Activated T-cell treated with anti-CD3 and anti-CD28 coated beads, Interleukin-2, amount 50 U/mL, for 4 hours (primary cell): ENCODE measurements around the gene DLEC1. TPM values are rescaled to one million over a fixed set of nuclear protein-coding genes. Genes with fewer than 3 reads are reported as not detected.

Experiments used
- ATAC-seq, 2 donors: fragments of 200-7000 bp; cut with Tn5 transposase; one replicate each; pipeline ENCODE4 v1.10.0; 2021
- DNase-seq: peaks from one replicate; pipeline ENCODE4 v3.0.0-alpha.2; 2020
- H3K27me3 Mint-ChIP-seq: one replicate; pipeline ENCODE4 v1.8.0; 2021; ENCODE audit warnings: low read depth, mixed read lengths
- H3K36me3 Mint-ChIP-seq: one replicate; pipeline ENCODE4 v1.8.0; 2022; ENCODE audit warnings: mixed read lengths; ENCODE audit not compliant: insufficient read depth
- H3K4me1 Mint-ChIP-seq: one replicate; pipeline ENCODE4 v1.8.0; 2021; ENCODE audit warnings: low read depth, mixed read lengths
- H3K4me3 Mint-ChIP-seq: one replicate; pipeline ENCODE4 v1.8.0; 2021; ENCODE audit warnings: mild to moderate bottlenecking, moderate library complexity, mixed read lengths
- H3K9me3 Mint-ChIP-seq: one replicate; pipeline ENCODE4 v1.8.0; 2021; ENCODE audit warnings: mixed read lengths
- total RNA-seq, 3 donors: library from RNA; stranded (reverse); gene quantifications; one replicate each; pipeline ENCODE4 v1.2.1, GENCODE V29; 2021

Gene DLEC1
- total RNA-seq, 3 donors from 2014 or later = 0.05 to 0.16 (median 0.08) TPM

GRCh38 chr3:38117748-38118420 lies 78.9 kb downstream of the DLEC1 start:
- ATAC-seq (peak; percentile 79 to 85), DNase-seq (peak; percentile 56)
- Mint-ChIP-seq H3K4me3 (no peak overlapping the region), H3K36me3 (peaks cover 14% of the 10 kb centered on the region), H3K4me1 (peaks cover 4% of the 10 kb centered on the region), H3K27me3 (no peaks in the 10 kb centered on the region), H3K9me3 (no peaks in the 10 kb centered on the region)

GRCh38 chr3:38118421-38119247 lies 79.6 kb downstream of the DLEC1 start:
- Mint-ChIP-seq H3K27me3 (no peaks in the 10 kb centered on the region), H3K4me3 (no peak overlapping the region), H3K9me3 (no peaks in the 10 kb centered on the region), H3K36me3 (peaks cover 18% of the 10 kb centered on the region), H3K4me1 (peaks cover 4% of the 10 kb centered on the region)
- ATAC-seq = no peak
- DNase-seq = no peak

- DNase-seq = no peak
- Mint-ChIP-seq H3K36me3 (peaks cover 18% of the 10 kb centered on the region), H3K27me3 (no peaks in the 10 kb centered on the region), H3K4me1 (peaks cover 4% of the 10 kb centered on the region), H3K9me3 (no peaks in the 10 kb centered on the region), H3K4me3 (no peak overlapping the region)
- no peak for ATAC-seq
Measured at GRCh38 chr3:38119248-38119544, 80.2 kb downstream of the DLEC1 start.

- peaks cover 4% of the 10 kb centered on the region for H3K4me1 Mint-ChIP-seq
- no peak overlapping the region for H3K4me3 Mint-ChIP-seq
- ATAC-seq (no peak), DNase-seq (no peak)
- H3K36me3 Mint-ChIP-seq = peaks cover 24% of the 10 kb centered on the region
- no peaks in the 10 kb centered on the region for H3K27me3 Mint-ChIP-seq
- H3K9me3 Mint-ChIP-seq = no peaks in the 10 kb centered on the region
Measured at GRCh38 chr3:38119821-38120692, 81.0 kb downstream of the DLEC1 start.

DNA sequence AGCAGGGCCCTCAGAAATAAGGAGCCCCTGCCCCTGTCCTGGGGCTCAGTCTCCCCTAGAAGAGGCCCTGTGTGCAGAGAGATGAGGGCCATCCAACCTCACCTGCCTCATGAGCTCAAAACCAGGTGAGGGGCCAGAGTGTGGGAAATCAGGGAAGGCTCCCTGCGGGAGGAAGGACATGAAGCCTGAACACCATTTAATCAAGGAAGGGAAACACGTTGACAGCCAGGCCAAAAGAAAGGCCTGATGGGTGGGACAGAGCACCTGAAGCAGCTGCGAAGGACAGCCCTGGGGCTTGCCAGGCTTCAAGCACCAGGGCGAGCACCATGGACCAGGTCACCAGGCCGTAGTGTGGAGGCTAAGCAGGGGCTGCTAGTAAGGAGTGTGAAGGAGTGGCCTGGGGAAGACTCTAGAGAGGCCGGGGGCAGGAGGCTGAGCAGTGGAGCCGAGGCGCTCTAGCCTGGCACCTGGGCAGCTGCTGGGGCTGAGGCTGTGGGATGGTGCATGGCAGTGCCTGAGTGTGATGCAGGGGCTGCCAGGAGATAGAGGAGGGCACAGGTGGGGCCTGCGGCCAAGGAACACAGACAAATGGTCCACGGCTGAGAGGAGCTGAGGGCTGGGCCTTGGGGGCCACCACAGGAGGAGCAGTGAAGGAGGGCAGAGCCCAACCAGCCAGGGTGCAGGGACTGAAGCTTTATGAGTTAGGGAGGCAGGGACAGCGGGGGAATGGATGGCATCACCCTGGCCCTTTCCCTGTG lies 81.9 kb downstream of the DLEC1 start:
- no peak for ATAC-seq
- peaks cover 4% of the 10 kb centered on the region for H3K4me1 Mint-ChIP-seq
- no peaks in the 10 kb centered on the region for H3K9me3 Mint-ChIP-seq
- H3K36me3 Mint-ChIP-seq = peaks cover 31% of the 10 kb centered on the region
- DNase-seq = no peak
- no peak overlapping the region for H3K4me3 Mint-ChIP-seq
- H3K27me3 Mint-ChIP-seq = no peaks in the 10 kb centered on the region

GRCh38 chr3:38121451-38121831 lies 82.4 kb downstream of the DLEC1 start:
- Mint-ChIP-seq H3K9me3 (no peaks in the 10 kb centered on the region), H3K4me1 (peaks cover 4% of the 10 kb centered on the region), H3K36me3 (peaks cover 31% of the 10 kb centered on the region), H3K4me3 (no peak overlapping the region), H3K27me3 (no peaks in the 10 kb centered on the region)
- ATAC-seq (no peak), DNase-seq (no peak)

- Mint-ChIP-seq H3K27me3 (no peaks in the 10 kb centered on the region), H3K36me3 (peaks cover 31% of the 10 kb centered on the region), H3K4me1 (peaks cover 4% of the 10 kb centered on the region), H3K9me3 (no peaks in the 10 kb centered on the region), H3K4me3 (no peak overlapping the region)
- no peak for DNase-seq
- no peak for ATAC-seq
Measured at GRCh38 chr3:38121832-38122461, 82.9 kb downstream of the DLEC1 start.

GRCh38 chr3:38122712-38123290 lies 83.8 kb downstream of the DLEC1 start:
- H3K4me3 Mint-ChIP-seq = no peak overlapping the region
- DNase-seq (no peak), ATAC-seq (no peak)
- H3K4me1 Mint-ChIP-seq = peaks cover 4% of the 10 kb centered on the region
- peaks cover 33% of the 10 kb centered on the region for H3K36me3 Mint-ChIP-seq
- no peaks in the 10 kb centered on the region for H3K9me3 Mint-ChIP-seq
- no peaks in the 10 kb centered on the region for H3K27me3 Mint-ChIP-seq

GRCh38 chr3:38124324-38125122 lies 85.5 kb downstream of the DLEC1 start:
- ATAC-seq = no peak
- peaks cover 35% of the 10 kb centered on the region for H3K36me3 Mint-ChIP-seq

DNA sequence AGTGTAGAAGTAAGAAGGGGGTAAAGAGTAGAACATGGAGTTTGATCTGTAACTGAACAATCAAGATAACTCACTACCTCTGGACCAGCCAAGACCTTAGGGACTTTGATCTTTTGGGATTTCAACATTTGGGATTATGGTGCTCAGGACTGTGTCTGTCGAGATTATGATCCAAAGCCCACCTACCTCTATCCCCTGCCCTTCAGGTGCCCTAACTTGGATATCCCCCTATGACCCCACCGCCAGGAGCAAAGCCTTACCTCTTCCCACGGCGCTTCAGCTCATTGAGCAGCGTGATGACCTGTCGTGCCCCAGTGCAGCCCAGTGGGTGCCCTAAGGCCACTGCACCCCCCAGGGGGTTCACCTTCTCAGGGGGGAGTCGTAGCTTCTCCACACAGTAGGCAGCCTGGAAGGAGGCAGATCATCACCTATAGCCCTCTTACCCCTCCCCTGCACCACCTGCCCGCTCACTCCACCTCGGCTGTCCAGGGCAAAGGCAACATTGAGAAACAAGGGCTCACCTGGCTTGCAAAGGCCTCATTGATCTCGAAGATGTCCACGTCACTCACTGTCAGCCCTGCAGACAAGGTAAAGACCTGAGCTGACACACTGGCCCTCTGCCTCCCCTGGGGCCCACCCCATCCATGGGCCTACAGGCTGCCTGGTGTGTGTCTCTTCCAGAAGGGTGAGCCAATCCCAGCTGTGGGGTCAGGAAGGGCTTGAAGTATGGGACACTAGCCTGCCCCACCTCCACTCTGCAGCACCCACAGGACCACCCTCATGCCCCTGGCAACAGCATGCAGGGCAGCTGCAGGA lies 86.5 kb downstream of the DLEC1 start:
- ATAC-seq = no peak
- Mint-ChIP-seq H3K4me3 (no peak overlapping the region), H3K9me3 (no peaks in the 10 kb centered on the region), H3K4me1 (no peaks in the 10 kb centered on the region), H3K36me3 (peaks cover 39% of the 10 kb centered on the region), H3K27me3 (no peaks in the 10 kb centered on the region)
- DNase-seq = no peak

More at GRCh38 chr3:38124324-38125122, 85.5 kb downstream of the DLEC1 start:
- DNase-seq = no peak
- Mint-ChIP-seq H3K4me3 (no peak overlapping the region), H3K4me1 (no peaks in the 10 kb centered on the region), H3K9me3 (no peaks in the 10 kb centered on the region), H3K27me3 (no peaks in the 10 kb centered on the region)

DNA sequence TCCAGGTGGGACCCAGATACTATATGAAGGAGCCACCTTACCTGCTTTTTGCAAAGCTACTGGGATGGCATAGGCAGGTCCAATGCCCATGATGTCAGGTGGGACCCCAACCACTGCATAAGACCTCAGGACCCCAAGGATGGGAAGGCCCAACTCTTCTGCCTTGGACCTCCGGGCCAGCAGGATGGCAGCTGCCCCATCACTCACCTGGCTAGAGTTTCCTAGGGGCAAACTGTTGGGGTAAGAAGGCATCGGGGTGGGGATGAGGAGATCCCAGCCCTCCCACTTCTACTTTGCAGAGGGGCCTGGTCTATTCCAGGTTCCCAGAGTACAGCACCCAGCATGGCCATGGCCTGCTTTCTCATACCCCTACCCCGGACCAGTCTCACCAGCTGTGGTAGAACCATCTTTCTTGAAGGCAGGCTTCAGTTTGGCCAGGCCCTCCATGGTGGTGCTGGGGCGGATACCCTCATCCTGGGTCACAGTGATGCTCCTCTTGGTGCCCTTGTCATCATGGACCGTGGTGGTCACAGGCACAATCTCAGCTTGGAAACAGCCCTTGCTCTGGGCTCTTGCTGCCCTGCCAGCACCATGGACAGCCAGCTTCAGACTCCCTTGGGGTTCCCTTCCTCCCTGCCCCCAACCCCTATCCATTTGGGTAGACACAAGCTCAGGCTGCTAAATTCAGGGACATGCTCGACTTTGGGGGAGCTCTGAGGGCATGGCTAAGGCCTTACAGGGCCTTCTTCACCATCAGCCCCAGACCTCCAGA lies 87.3 kb downstream of the DLEC1 start:
- DNase-seq (no peak), ATAC-seq (no peak)
- H3K9me3 Mint-ChIP-seq = no peaks in the 10 kb centered on the region
- no peaks in the 10 kb centered on the region for H3K27me3 Mint-ChIP-seq
- peaks cover 40% of the 10 kb centered on the region for H3K36me3 Mint-ChIP-seq
- H3K4me3 Mint-ChIP-seq = no peak overlapping the region
- no peaks in the 10 kb centered on the region for H3K4me1 Mint-ChIP-seq
